ENCODE results near the gene TMEM81. TPM values are rescaled to one million over a fixed set of nuclear protein-coding genes. Genes with fewer than 3 reads are reported as not detected.

TMEM81 gene
- total RNA-seq, 1 donor, result 1.8 TPM

DNA sequence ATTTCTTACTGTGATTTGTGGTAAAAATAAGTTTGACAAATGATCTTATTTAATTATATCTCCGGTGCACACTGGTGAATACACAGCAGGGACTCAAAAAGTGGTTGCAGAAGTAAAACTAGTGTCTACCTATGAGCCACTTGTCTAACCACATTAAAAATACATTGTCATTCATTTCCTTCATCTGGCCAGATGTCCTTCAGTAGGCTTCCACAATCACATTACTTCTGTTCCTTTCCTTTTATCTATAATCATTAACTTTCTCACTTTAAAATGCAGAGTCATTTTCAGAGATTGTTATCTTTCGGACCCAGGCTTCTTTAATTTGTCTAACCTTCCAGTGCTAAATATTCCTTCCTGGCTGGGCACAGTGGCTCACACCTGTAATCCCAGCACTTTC lies 34.5 kb upstream of the TMEM81 start:
- Histone ChIP-seq H4K20me1 (ENCODE audit: insufficient read depth, low read length) (peaks cover 14% of the 10 kb centered on the region), H3K79me2 (ENCODE audit: insufficient read depth, low read length) (peaks cover 62% of the 10 kb centered on the region), H3K9me3 (ENCODE audit: low read depth, low read length) (no peaks in the 10 kb centered on the region), H3K36me3 (ENCODE audit: insufficient read depth, low read length) (peaks cover 18% of the 10 kb centered on the region), H2AFZ (ENCODE audit: low read length) (no peak overlapping the region), H3K27me3 (ENCODE audit: insufficient read depth, low read length) (no peaks in the 10 kb centered on the region), H3K4me3 (ENCODE audit: insufficient read depth, low read length) (no peak overlapping the region), H3K27ac (ENCODE audit: low read depth, low read length) (no peak overlapping the region), H3K4me2 (ENCODE audit: insufficient read depth, low read length) (no peak overlapping the region), H3K4me1 (ENCODE audit: insufficient read depth, low read length) (peaks cover 15% of the 10 kb centered on the region)
- TF ChIP-seq, protein P1, sequence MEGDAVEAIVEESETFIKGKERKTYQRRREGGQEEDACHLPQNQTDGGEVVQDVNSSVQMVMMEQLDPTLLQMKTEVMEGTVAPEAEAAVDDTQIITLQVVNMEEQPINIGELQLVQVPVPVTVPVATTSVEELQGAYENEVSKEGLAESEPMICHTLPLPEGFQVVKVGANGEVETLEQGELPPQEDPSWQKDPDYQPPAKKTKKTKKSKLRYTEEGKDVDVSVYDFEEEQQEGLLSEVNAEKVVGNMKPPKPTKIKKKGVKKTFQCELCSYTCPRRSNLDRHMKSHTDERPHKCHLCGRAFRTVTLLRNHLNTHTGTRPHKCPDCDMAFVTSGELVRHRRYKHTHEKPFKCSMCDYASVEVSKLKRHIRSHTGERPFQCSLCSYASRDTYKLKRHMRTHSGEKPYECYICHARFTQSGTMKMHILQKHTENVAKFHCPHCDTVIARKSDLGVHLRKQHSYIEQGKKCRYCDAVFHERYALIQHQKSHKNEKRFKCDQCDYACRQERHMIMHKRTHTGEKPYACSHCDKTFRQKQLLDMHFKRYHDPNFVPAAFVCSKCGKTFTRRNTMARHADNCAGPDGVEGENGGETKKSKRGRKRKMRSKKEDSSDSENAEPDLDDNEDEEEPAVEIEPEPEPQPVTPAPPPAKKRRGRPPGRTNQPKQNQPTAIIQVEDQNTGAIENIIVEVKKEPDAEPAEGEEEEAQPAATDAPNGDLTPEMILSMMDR (IDR thresholded peaks at IDR 0.05; ENCODE audit: extremely low read depth, low read depth, low read length), result no peak
- DNase-seq (ENCODE audit: insufficient read length, low spot score, missing footprints), result no peak

DNA sequence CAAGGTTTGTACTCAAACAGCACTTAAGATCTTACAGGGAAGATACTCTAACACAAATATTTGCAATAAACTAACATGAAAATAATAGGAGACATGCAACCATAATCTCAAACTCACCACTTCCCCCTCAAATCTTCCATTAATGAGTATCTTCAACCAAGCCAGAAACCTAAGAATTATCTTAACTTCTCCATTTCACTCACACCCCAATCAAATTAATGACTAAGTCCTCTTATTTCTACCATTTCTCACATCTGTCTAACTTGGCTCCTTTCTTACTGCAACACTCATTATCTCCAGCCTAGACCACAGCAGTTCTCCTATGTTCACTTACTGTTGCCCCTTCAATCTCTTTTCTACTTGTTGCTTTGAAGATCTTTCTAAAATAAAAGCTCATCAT lies 27.1 kb upstream of the TMEM81 start:
- Histone ChIP-seq H3K4me2 (ENCODE audit: insufficient read depth, low read length) (no peak overlapping the region), H3K4me1 (ENCODE audit: insufficient read depth, low read length) (no peaks in the 10 kb centered on the region), H2AFZ (ENCODE audit: low read length) (no peak overlapping the region), H3K4me3 (ENCODE audit: insufficient read depth, low read length) (no peak overlapping the region), H4K20me1 (ENCODE audit: insufficient read depth, low read length) (peaks cover 4% of the 10 kb centered on the region), H3K36me3 (ENCODE audit: insufficient read depth, low read length) (peaks cover 24% of the 10 kb centered on the region), H3K79me2 (ENCODE audit: insufficient read depth, low read length) (peaks cover 17% of the 10 kb centered on the region), H3K9me3 (ENCODE audit: low read depth, low read length) (no peaks in the 10 kb centered on the region), H3K27ac (ENCODE audit: low read depth, low read length) (no peak overlapping the region), H3K27me3 (ENCODE audit: insufficient read depth, low read length) (no peaks in the 10 kb centered on the region)
- no peak for DNase-seq (ENCODE audit: insufficient read length, low spot score, missing footprints)
- TF ChIP-seq, protein P1 (IDR thresholded peaks at IDR 0.05; ENCODE audit: extremely low read depth, low read depth, low read length), result no peak

DNA sequence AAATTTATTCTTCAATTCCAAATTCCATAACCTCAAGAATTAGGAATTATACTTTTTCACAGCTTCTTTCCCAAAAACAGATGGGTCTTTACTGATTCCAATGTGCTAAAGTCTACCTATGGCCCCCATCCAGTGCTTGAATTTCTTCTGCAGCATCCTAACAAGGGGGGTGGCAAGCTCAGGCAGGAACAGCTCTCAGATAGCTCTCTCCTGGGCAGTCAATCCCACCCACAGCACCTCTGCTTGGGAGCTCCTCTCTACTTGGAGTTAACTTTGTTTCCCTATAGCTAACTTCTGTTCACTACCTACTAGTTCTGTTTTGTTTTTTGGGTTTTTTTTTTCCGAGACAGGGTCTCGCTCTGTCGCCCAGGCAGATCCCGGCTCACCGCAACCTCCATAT lies 25.5 kb upstream of the TMEM81 start:
- Histone ChIP-seq H3K36me3 (ENCODE audit: insufficient read depth, low read length) (peaks cover 33% of the 10 kb centered on the region), H3K9me3 (ENCODE audit: low read depth, low read length) (no peaks in the 10 kb centered on the region), H3K4me3 (ENCODE audit: insufficient read depth, low read length) (no peak overlapping the region)

DNA sequence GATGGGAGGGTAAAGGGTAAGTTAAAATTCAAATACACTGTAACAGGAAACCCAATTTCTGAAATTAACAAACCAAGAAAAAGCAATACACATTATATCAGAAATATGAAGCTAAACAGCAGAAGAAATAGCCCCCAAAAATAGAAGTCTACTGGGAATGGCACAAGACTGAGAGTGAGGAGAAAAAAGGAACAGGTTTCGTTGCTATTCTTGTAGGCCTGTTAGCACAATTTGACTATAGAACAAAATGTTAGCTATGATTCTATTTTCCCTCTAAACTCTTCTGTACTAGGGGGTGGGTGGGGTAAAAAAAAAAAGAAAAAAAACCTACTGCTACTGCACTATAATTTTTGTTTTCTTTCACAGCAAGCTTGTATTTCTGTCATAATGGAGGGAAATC lies 25.0 kb upstream of the TMEM81 start:
- TF ChIP-seq, protein P1 (IDR thresholded peaks at IDR 0.05; ENCODE audit: extremely low read depth, low read depth, low read length), result no peak
- Histone ChIP-seq H3K4me3 (ENCODE audit: insufficient read depth, low read length) (no peak overlapping the region), H3K27ac (ENCODE audit: low read depth, low read length) (no peak overlapping the region), H2AFZ (ENCODE audit: low read length) (no peak overlapping the region), H3K27me3 (ENCODE audit: insufficient read depth, low read length) (no peaks in the 10 kb centered on the region), H3K9me3 (ENCODE audit: low read depth, low read length) (no peaks in the 10 kb centered on the region), H3K4me1 (ENCODE audit: insufficient read depth, low read length) (no peaks in the 10 kb centered on the region), H3K4me2 (ENCODE audit: insufficient read depth, low read length) (no peak overlapping the region), H3K79me2 (ENCODE audit: insufficient read depth, low read length) (peaks cover 12% of the 10 kb centered on the region), H3K36me3 (ENCODE audit: insufficient read depth, low read length) (peaks cover 30% of the 10 kb centered on the region), H4K20me1 (ENCODE audit: insufficient read depth, low read length) (no peaks in the 10 kb centered on the region)
- no peak for DNase-seq (ENCODE audit: insufficient read length, low spot score, missing footprints)

More for the DNA sequence above, 25.5 kb upstream of the TMEM81 start:
- Histone ChIP-seq H2AFZ (ENCODE audit: low read length) (no peak overlapping the region), H3K27me3 (ENCODE audit: insufficient read depth, low read length) (no peaks in the 10 kb centered on the region), H3K4me2 (ENCODE audit: insufficient read depth, low read length) (no peak overlapping the region), H3K79me2 (ENCODE audit: insufficient read depth, low read length) (peaks cover 12% of the 10 kb centered on the region), H3K4me1 (ENCODE audit: insufficient read depth, low read length) (no peaks in the 10 kb centered on the region), H4K20me1 (ENCODE audit: insufficient read depth, low read length) (no peaks in the 10 kb centered on the region), H3K27ac (ENCODE audit: low read depth, low read length) (no peak overlapping the region)
- TF ChIP-seq, protein P1 (IDR thresholded peaks at IDR 0.05; ENCODE audit: extremely low read depth, low read depth, low read length), result no peak
- no peak for DNase-seq (ENCODE audit: insufficient read length, low spot score, missing footprints)
